Type B pancreatic cell (in vitro differentiated cells): ENCODE results near the gene WDR74. TPM values are rescaled to one million over a fixed set of nuclear protein-coding genes. Genes with fewer than 3 reads are reported as not detected.

ENCODE experiments used
- DNase-seq: peaks from one replicate; pipeline ENCODE4 v3.0.0; 2021; ENCODE audit warnings: mixed read lengths; ENCODE audit not compliant: unreplicated experiment; ENCODE audit errors: extremely low spot score
- H3K27ac Mint-ChIP-seq: 2 replicates; pipeline ENCODE4 v1.8.0; 2021; ENCODE audit warnings: mild to moderate bottlenecking, mixed read lengths
- H3K27me3 Mint-ChIP-seq: 2 replicates; pipeline ENCODE4 v1.8.0; 2021; ENCODE audit warnings: mixed read lengths
- H3K36me3 Mint-ChIP-seq: 2 replicates; pipeline ENCODE4 v1.8.0; 2021; ENCODE audit warnings: mixed read lengths
- H3K4me1 Mint-ChIP-seq: one replicate; pipeline ENCODE4 v1.8.0; 2021; ENCODE audit warnings: mixed read lengths; ENCODE audit not compliant: unreplicated experiment
- H3K4me3 Mint-ChIP-seq: 2 replicates; pipeline ENCODE4 v1.8.0; 2021; ENCODE audit warnings: mild to moderate bottlenecking, mixed read lengths
- H3K9me3 Mint-ChIP-seq: 2 replicates; pipeline ENCODE4 v1.8.0; 2021; ENCODE audit warnings: mixed read lengths
- CTCF ChIP-seq: fragments of 200-600 bp; sonication (generic); conservative IDR thresholded peaks from 2 replicates; pipeline ENCODE4 v1.5.0; 2021; ENCODE audit warnings: antibody characterized with exemption, mild to moderate bottlenecking
- microRNA-seq: library from miRNA; unstranded; fragments of <30 nt; microRNA quantifications from one replicate; pipeline ENCODE4, GENCODE V29; 2020
- total RNA-seq: library from RNA; stranded (reverse); gene quantifications from 2 replicates; pipeline ENCODE4 v1.2.1, GENCODE V29; 2021; ENCODE audit warnings: low replicate concordance

The WDR74 gene
- total RNA-seq, 1 donor from 2014 or later: 58.3 TPM

DNA sequence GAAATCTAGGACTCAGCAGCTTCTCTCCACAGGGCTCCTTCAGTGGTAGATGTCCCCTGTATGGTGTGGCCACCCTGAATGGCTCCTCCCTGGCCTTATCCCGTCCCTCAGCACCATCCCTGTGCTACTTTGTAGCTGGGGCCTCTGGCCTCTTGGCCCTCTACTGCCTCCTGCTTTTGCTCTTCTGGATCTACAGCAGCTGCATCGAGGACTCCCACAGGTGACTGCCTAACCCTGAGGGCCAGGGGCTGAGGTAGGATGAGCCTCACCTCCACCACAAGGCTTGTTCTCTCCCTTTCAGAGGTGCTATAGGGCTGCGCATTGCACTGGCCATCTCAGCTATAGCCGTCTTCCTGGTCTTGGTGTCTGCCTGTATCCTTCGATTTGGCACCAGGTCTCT is 50.4 kb downstream of the WDR74 start:
- Mint-ChIP-seq H3K4me1 (peaks cover 27% of the 10 kb centered on the region), H3K27ac (peak overlapping the region; percentile 97), H3K36me3 (peaks cover 11% of the 10 kb centered on the region), H3K27me3 (no peaks in the 10 kb centered on the region), H3K9me3 (no peaks in the 10 kb centered on the region), H3K4me3 (peak overlapping the region; percentile 95)
- DNase-seq: no peak
- no peak for TF ChIP-seq CTCF

DNA sequence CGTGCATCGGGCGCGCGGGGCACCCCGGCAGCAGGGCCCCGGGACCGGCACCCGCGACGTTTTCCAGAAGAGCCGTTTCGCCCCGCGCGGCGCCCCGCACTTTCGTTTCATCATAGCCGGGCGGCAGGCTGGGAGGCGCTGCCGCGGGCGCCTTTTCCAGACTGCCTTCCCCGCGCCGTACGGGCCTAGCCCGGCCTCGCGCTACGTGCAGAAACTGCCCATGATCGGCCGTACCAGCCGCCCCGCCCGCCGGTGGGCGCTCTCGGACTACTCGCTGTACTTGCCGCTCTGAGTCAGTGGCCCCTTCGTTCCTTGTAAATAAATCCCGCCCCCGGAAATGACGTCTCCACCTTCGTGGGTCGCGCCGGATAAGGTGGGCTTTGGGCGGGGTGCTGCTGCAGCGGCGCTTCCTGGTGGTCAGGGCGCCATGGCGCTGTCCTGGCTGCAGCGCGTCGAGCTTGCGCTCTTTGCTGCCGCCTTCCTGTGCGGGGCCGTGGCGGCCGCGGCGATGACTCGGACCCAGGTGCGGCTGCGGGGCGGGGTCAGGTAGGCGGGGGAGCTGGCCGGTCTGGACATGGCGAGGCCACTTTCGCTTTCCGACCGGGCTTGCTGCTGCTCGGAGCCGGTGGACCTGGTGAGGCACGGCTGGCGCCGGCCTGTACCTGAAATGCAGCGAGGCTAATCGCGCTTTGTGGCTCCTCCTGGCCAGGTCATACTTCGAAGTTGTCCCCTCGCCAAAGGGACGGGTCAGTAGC is 52.2 kb downstream of the WDR74 start, which contains the start of gene TMEM179B:
TMEM179B (plus strand) TSS at position 398 of the 755 bp plus-strand sequence; CDS start at position 428, 30 bp downstream.
- Mint-ChIP-seq H3K4me3 (peak within 1 kb of the TSS; percentile 95), H3K27me3 (no peaks in the 10 kb centered on the region), H3K4me1 (peaks cover 21% of the 10 kb centered on the region), H3K9me3 (no peaks in the 10 kb centered on the region), H3K27ac (peak within 1 kb of the TSS; percentile 97), H3K36me3 (peaks cover 12% of the 10 kb centered on the region)
- DNase-seq: peak; percentile 95
- peak; percentile 34 for TF ChIP-seq CTCF

- Mint-ChIP-seq H3K36me3 (peaks cover 9% of the 10 kb centered on the region), H3K27ac (peak overlapping the region; percentile 88), H3K9me3 (no peaks in the 10 kb centered on the region)
Measured at GRCh38 chr11:62786318-62787004, 52.9 kb downstream of the WDR74 start.

More at GRCh38 chr11:62786318-62787004, 52.9 kb downstream of the WDR74 start:
- no peaks in the 10 kb centered on the region for H3K27me3 Mint-ChIP-seq
- peak overlapping the region; percentile 87 for H3K4me3 Mint-ChIP-seq
- peak; percentile 91 for DNase-seq
- TF ChIP-seq CTCF: peak; percentile 92
- peaks cover 18% of the 10 kb centered on the region for H3K4me1 Mint-ChIP-seq

Small RNA genes lying within 50 kb of the gene (microRNA-seq; reads per million reads assigned to microRNA genes)
- gene MIR6514 (2.2 reads per million), gene MIR6748 (not detected)

Other genes starting within 250 kb of the WDR74 start
- gene TUT1, start 248.1 kb downstream of the WDR74 start, total RNA-seq: 15.0 and 22.1 TPM in 2 replicates
- 148 and 152 TPM in 2 replicates for gene MTA2, start 237.7 kb downstream of the WDR74 start, total RNA-seq
- 46.0 and 76.0 TPM in 2 replicates for gene EML3, start 226.8 kb downstream of the WDR74 start, total RNA-seq
- gene ROM1, start 226.3 kb downstream of the WDR74 start, total RNA-seq: 1.4 and 1.8 TPM in 2 replicates
- gene B3GAT3, start 217.6 kb downstream of the WDR74 start, total RNA-seq: 43.4 and 50.0 TPM in 2 replicates
- gene GANAB, start 193.0 kb downstream of the WDR74 start, total RNA-seq: 278 and 372 TPM in 2 replicates
- gene INTS5, start 186.3 kb downstream of the WDR74 start, total RNA-seq: 26.5 and 28.3 TPM in 2 replicates
- 69.1 and 69.2 TPM in 2 replicates for gene C11orf98, start 174.4 kb downstream of the WDR74 start, total RNA-seq
- gene CSKMT, start 174.3 kb downstream of the WDR74 start, total RNA-seq: 17.7 and 28.0 TPM in 2 replicates
- gene UQCC3, start 167.9 kb downstream of the WDR74 start, total RNA-seq: 11.2 and 11.7 TPM in 2 replicates
- gene LBHD1, start 167.3 kb downstream of the WDR74 start, total RNA-seq: 6.1 and 8.1 TPM in 2 replicates
- 76.5 and 113 TPM in 2 replicates for gene UBXN1, start 160.5 kb downstream of the WDR74 start, total RNA-seq
- 0.21 and 1.0 TPM in 2 replicates for gene LRRN4CL, start 150.1 kb downstream of the WDR74 start, total RNA-seq
- gene BSCL2, start 132.2 kb downstream of the WDR74 start, total RNA-seq: 93.5 and 94.6 TPM in 2 replicates
- 0.88 and 4.7 TPM in 2 replicates for gene GNG3, start 131.9 kb downstream of the WDR74 start, total RNA-seq
- gene HNRNPUL2, start 112.1 kb downstream of the WDR74 start, total RNA-seq: 44.8 and 63.7 TPM in 2 replicates
- gene TTC9C, start 111.1 kb downstream of the WDR74 start, total RNA-seq: 34.1 and 39.0 TPM in 2 replicates
- 6.3 and 10.1 TPM in 2 replicates for gene ZBTB3, start 85.4 kb downstream of the WDR74 start, total RNA-seq
- 68.8 and 98.7 TPM in 2 replicates for gene POLR2G, start 78.0 kb downstream of the WDR74 start, total RNA-seq
- 23.8 and 37.6 TPM in 2 replicates for gene TAF6L, start 68.2 kb downstream of the WDR74 start, total RNA-seq
- gene TMEM179B, start 52.2 kb downstream of the WDR74 start, total RNA-seq: 41.1 and 53.1 TPM in 2 replicates
- 21.9 and 23.3 TPM in 2 replicates for gene TMEM223, start 47.6 kb downstream of the WDR74 start, total RNA-seq
- gene NXF1, start 34.1 kb downstream of the WDR74 start, total RNA-seq: 111 TPM in 2 replicates
- gene STX5, start 7.5 kb downstream of the WDR74 start, total RNA-seq: 42.4 and 51.7 TPM in 2 replicates
- gene TEX54, start 6.7 kb downstream of the WDR74 start, total RNA-seq: not detected in 2 replicates
- gene SLC3A2, start 41.3 kb upstream of the WDR74 start, total RNA-seq: 190 and 287 TPM in 2 replicates
- gene CHRM1, start 81.8 kb upstream of the WDR74 start, total RNA-seq: 0.29 and 2.1 TPM in 2 replicates
- 1.5 TPM in 1 of 2 replicates, not detected in the other for gene SLC22A6, start 145.4 kb upstream of the WDR74 start, total RNA-seq
- gene SLC22A8, start 176.3 kb upstream of the WDR74 start, total RNA-seq: 0.17 and 0.85 TPM in 2 replicates